NK-92 (cell line): ENCODE data around the gene FAHD1.
"Not testable (repeated sequence)": the region's sequence is repeated elsewhere in the genome, so short reads cannot be mapped to it uniquely, and the experiment has no call there.

Source experiments
- DNase-seq: peaks from one replicate; lab custom pipeline; 2025; ENCODE audit not compliant: unreplicated experiment; lab: John Stamatoyannopoulos, UW

FAHD1 gene

DNA sequence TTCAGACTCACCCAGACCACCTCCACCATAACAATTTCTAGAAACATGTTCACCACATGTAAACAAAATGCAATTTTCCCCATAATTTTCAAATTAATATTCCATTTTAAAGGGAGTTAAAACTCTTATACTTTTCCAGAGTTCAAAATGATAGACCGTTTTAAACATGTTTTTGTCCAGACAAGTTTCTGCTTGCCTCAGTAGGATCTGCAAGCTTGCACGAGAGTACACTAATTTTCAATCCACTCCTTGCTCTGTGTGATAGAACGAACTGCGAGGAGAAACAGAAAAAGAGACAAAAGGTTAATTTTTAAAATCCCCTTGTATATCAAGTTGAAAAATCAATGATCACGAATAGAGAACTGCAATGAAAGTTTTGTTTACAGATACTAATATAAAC lies 7.1 kb downstream of the FAHD1 start:
- DNase-seq = no peak

GRCh38 chr16:1839554-1839953 lies 12.5 kb downstream of the FAHD1 start:
- no peak for DNase-seq

DNA sequence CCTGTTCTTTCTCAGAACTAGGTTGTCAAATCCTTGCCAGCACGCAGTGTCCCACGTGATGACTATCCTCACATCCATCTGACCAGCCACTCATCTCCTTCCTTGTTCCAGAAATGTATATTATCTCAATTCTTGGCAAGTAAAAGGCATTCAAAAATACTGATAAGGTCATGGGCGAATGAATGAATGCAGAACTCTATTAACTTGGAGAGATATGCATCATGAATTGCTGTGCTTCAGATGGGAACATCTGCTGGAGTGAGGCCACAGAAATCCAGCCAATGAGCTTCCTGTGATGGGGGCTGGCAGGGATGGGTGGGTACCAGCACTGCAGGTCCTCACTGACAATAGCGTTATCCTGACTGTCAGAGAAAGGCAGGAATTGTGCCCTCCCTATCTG lies 19.0 kb downstream of the FAHD1 start:
- no peak for DNase-seq

- no peak for DNase-seq
Observed at GRCh38 chr16:1846416-1846815, 19.4 kb downstream of the FAHD1 start.

- DNase-seq = no peak
Observed at GRCh38 chr16:1850981-1851380, 24.0 kb downstream of the FAHD1 start.

DNA sequence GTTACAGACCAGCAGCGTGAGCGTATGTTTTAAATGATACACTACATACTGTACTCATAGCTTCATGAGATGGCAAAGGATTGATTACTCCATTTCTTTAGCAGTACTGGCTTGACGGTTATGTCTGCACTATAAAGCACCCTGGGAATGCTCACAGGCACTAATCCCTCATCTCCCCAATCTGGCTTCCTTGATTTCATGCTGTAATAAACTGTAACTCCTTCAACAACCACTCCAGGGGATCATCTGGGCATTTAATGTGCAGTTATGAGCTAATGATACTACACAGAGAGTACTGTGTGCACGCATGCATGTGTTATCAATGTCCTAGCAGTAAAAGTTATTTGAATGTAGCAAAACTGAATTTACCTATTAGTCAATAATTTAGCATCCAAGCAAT lies 24.8 kb downstream of the FAHD1 start:
- no peak for DNase-seq

DNA sequence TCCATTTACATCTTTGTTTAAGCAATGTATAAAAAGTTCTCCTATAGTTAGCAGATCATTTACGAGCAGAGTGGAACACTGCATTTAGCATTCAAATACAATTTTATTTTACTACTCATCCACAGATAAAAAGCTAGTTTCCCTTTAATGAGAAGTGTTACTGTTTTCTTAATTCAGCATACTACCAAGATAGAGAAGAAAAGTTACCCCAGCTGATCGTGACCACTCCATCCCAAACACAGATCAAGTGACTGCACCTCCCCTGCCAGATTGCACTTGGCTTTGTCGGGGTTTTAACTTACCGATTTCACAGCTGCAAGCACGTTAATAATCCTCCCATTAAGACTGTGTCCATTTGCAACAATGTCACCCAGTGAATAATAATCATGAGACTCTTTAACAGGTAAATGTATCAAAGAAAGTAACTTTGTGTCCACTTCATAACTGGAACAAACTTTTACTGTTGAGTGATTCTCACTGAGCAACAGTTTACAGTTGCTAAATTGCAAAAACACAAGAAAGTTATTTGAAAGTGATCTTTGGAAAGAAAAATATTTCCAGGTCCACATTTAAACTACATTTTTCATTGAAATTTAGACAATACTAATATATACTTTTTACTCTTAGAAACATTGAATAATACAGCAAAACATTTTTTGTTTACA lies 30.6 kb downstream of the FAHD1 start:
- DNase-seq = no peak

GRCh38 chr16:1858189-1858865 lies 31.3 kb downstream of the FAHD1 start:
- no peak for DNase-seq

DNA sequence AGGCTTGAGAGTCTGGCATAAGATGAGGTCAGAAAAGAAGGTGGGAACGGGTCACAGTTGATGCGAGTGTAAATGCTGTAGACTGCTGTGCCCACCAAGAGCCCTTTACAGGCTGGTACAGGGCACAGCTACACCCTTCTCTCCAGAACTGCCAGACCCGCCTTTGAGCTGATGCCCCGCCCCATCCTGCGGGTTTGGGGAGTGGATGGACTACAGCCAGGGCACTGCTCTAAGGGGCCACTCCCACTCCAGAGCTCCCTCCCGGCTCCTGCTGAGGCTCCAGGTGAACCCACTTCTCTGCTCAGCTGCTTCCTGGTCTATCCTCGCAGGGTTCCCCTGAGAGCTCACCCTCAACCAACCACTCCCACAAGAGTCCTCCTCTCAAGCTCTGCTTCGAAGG lies 32.6 kb downstream of the FAHD1 start:
- no peak for DNase-seq

DNA sequence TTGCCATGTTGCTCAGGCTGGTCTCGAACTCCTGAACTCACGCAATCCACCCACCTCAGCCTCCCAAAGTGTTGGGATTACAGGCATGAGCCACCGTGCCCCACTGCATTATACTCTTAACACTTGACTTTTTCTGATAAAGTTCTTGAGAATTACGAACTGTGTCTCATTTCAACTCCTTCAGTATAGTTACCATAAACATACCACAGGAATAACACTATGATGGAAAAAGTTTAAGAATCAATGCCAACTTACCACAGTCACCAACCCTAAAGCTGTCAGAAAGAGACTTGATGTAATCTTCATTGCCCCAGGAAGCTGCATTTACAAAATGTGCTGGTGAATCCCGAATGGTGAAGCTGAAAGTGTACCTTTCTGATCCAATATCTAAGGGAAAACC lies 34.7 kb downstream of the FAHD1 start:
- no peak for DNase-seq

DNA sequence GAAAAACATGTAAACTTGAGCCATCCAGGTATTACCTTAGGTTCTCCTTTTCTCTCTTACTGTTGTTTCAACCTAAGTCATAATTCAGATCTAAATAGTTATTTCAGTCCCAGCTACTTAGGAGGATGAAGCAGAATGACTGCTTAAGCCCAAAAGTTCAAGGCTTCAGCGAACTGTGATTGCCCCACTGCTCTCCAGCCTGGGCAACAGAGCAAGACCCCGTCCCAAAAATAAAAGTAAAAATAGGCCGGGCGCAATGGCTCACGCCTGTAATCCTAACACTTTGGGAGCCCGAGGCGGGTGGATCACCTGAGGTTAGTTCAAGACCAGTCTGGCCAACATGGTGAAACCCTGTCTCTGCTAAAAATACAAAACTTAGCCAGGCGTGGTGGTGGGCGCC lies 35.4 kb downstream of the FAHD1 start:
- DNase-seq = no peak

- no peak for DNase-seq
Observed at GRCh38 chr16:1863681-1864460, 36.9 kb downstream of the FAHD1 start.

GRCh38 chr16:1865902-1866690 lies 39.1 kb downstream of the FAHD1 start:
- DNase-seq = no peak

DNA sequence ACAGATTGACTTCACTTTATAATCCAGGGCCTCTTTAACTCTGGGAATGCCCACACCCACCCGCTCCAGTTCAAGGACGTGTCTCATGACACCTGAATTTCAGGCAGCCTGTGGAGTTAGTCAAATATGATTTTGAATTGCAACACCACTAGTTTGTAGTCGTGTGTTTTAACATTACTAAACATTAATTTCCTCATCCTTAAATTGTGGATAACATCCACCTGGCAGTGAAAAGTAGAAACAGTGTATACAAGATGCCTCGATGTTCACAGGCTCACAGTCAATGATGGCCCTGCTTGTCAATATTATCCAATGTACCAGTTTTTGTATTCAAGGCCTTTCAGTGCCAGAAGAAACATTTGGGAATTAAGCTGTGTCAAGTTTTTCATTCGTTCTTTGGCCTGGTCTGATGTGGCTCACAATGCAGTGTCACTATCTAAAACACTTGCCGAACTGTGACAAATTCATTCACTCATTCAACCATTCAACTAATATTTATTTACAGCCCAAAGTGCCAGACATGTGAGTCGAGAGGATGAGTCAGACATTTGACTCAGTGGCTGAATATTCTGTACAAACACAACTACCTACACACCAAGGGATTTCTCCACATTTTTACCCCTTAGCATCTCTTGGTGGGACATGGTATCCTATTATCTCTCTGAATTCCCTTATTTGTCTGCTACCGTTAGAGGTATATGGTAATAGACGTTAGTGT lies 43.5 kb downstream of the FAHD1 start:
- DNase-seq = no peak

DNA sequence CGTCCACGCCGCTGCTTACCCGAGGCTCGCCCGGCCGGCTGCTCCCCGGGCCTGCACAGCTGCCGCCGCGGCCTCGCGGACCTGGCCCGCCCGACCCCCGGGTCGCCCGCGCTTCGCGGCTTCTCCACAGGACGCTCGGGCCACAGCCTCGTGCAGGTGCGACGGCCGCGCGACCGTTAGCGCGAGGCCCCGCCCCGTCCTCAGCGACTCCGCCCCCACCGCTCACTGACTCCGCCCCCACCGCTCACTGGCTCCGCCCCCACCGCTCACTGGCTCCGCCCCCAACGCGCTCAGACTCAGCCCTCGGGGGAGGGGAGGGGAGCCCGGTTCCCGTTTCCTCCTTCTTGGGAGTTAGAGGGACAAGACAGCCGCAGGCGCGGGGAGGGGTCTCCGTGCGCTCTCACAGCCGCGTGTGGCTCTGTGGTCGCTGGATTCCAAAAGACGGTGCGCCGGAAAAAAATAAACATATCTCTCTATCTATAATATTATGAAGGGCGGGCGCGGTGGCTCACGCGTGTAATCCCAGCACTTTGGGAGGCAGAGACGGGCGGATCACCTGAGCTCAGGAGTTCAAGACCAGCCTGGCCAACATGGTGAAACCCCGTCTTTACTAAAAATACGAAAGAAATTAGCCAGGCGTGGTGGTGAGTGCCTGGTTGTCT lies 45.1 kb downstream of the FAHD1 start, which contains the start of gene MEIOB:
MEIOB (minus strand) TSS at position 191 of the 662 bp plus-strand sequence. CDS start 3,989 bp downstream, outside the sequence.
- DNase-seq = no peak

- no peak for DNase-seq
Observed at GRCh38 chr16:1874854-1875253, 47.8 kb downstream of the FAHD1 start.

DNA sequence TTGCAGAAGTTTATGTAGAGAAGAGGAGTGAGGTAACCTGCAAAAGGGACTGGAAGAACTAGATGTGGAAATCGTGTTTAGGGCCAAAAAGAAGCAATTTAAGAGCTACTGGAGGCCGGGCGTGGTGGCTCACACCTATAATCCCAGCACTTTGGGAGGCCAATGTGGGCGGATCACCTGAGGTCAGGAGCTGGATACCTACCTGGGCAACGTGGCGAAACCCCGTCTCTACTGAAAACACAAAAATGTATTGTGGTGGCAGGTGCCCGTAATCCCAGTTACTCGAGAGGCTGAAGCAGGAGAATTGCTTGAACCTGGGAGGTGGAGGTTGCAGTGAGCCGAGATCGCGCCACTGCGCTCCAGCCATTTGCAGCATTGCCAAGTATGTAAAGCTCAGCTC lies 49.1 kb downstream of the FAHD1 start:
- DNase-seq = not testable (repeated sequence)

DNA sequence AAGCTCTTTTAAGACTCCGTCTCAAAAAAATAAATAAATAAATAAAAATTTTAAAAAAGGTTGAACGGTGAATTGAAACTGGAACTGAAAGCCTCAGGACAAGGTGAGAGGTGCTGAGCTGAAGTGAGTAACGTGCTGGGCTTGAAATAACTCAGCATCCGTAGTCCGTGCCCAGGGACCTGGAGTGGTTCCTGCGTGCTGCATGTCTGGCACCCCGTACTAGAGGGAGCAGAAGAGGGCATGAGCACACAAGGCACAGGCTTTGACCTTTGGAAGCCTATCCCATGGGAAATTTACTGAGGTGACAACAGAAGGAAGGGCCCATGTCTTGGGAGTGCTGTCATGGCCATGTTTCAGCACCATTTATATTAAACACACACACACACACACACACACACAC lies 49.5 kb downstream of the FAHD1 start:
- no peak for DNase-seq

DNA sequence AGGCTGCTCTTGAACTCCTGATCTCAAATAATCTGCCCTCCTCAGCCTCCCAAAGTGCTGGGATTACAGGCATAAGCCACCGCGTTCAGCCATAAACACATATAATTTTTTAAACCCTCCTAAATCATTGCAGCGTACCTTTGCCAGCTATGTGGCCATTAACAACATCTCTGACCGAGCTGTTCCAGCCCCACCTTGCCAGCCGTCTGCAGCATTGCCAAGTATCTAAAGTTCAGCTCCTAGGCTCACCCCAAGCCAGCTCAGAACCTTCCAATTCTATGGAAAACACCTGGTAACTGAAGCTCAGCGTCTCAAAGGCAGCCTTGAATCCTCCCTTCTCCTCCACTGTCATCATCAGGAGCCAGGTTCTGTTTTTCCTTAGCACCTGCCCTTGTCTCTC lies 50.1 kb downstream of the FAHD1 start:
- DNase-seq = no peak

GRCh38 chr16:1877804-1878203 lies 50.8 kb downstream of the FAHD1 start:
- no peak for DNase-seq
